ENCODE measurements around the gene ADAMTS14.

The ADAMTS14 gene

GRCh38 chr10:70705121-70705861 is 33.0 kb downstream of the ADAMTS14 start:
- TF ChIP-seq POLR2A (IDR thresholded peaks at IDR 0.05; ENCODE audit: low read length) (no peak), GATA1 (IDR thresholded peaks at IDR 0.05; ENCODE audit: low read depth, low read length) (no peak)
- no peak for DNase-seq

- TF ChIP-seq GATA1 (IDR thresholded peaks at IDR 0.05; ENCODE audit: low read depth, low read length): no peak
- TF ChIP-seq POLR2A (IDR thresholded peaks at IDR 0.05; ENCODE audit: low read length): no peak
- DNase-seq: no peak
Measured at GRCh38 chr10:70711177-70711576, 38.9 kb downstream of the ADAMTS14 start.

DNA sequence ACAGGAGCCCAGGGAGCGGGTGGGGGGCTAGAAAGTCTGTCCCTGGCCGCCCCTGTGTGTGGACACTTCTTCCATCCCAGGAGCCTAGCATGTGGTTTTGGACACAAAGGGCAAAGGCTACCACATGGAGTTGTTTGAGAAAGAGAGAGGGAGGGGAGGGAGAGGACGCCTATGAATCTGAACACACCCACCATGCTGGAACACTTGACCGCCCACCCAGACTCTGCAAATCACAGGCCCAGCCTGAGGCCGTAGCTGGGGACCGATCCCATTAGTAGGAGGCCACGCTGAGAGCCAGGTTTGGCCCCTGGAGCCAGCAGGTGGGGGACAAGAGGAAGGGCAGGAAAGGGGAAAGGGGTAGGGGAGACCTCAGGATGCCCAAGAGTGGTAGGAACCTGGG is 39.6 kb downstream of the ADAMTS14 start:
- DNase-seq: no peak
- TF ChIP-seq POLR2A (IDR thresholded peaks at IDR 0.05; ENCODE audit: low read length) (no peak), GATA1 (IDR thresholded peaks at IDR 0.05; ENCODE audit: low read depth, low read length) (no peak)

DNA sequence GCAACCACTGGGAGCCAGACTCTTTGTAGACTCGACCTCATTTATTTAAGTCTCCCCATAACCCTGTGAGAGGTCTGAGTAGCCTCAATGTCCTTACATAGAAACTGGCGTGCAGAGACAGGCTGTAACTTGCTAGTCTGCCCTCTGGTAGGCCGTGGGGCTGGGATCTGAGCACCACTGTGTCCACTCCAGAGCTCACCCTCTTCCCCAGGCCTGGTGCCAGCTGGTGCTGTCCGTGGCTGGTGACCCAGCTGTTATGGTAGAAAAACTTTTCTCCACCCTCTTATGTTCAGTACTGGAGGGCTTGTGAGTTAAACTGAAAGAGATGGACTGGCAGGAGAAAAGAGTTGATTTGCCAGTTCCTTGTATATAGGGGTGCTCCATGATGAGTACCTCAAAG is 41.9 kb downstream of the ADAMTS14 start:
- no peak for DNase-seq
- TF ChIP-seq POLR2A (IDR thresholded peaks at IDR 0.05; ENCODE audit: low read length): no peak
- TF ChIP-seq GATA1 (IDR thresholded peaks at IDR 0.05; ENCODE audit: low read depth, low read length): no peak

GRCh38 chr10:70714951-70715350 is 42.6 kb downstream of the ADAMTS14 start:
- DNase-seq: no peak

GRCh38 chr10:70715853-70716795 is 43.8 kb downstream of the ADAMTS14 start:
- no peak for TF ChIP-seq POLR2A (IDR thresholded peaks at IDR 0.05; ENCODE audit: low read length)
- no peak for TF ChIP-seq GATA1 (IDR thresholded peaks at IDR 0.05; ENCODE audit: low read depth, low read length)
- peak in 1 of 2 experiments; percentile 13 for DNase-seq

More at GRCh38 chr10:70714951-70715350, 42.6 kb downstream of the ADAMTS14 start:
- TF ChIP-seq POLR2A (IDR thresholded peaks at IDR 0.05; ENCODE audit: low read length): no peak
- no peak for TF ChIP-seq GATA1 (IDR thresholded peaks at IDR 0.05; ENCODE audit: low read depth, low read length)

GRCh38 chr10:70722820-70723424 is 50.6 kb downstream of the ADAMTS14 start:
- DNase-seq: peak in 1 of 2 experiments; percentile 23
- TF ChIP-seq GATA1 (IDR thresholded peaks at IDR 0.05; ENCODE audit: low read depth, low read length) (no peak), POLR2A (IDR thresholded peaks at IDR 0.05; ENCODE audit: low read length) (no peak)

GRCh38 chr10:70723771-70724170 is 51.5 kb downstream of the ADAMTS14 start:
- DNase-seq: no peak
- no peak for TF ChIP-seq POLR2A (IDR thresholded peaks at IDR 0.05; ENCODE audit: low read length)
- no peak for TF ChIP-seq GATA1 (IDR thresholded peaks at IDR 0.05; ENCODE audit: low read depth, low read length)

GRCh38 chr10:70726909-70727495 is 54.7 kb downstream of the ADAMTS14 start:
- no peak for DNase-seq
- TF ChIP-seq POLR2A (IDR thresholded peaks at IDR 0.05; ENCODE audit: low read length) (no peak), GATA1 (IDR thresholded peaks at IDR 0.05; ENCODE audit: low read depth, low read length) (no peak)

DNA sequence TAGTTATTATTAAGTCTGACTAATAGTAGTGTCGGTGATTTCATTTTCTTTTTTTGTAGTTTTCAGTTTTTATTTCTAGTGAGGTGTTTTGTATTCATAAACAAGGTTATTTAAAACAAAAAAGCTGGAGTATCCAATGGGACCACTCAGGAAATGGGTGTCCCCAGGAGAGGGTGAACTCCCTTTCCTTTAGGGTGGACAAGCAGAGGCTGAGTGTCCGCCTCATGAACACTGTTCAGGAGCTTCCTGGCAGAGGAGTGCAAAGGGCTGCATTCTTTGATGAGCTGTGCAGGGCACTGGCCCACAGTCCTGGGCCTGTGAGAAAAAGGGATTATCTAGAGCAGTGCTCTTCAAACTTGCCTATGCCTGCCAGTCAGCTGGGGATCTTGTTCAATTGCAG is 56.0 kb downstream of the ADAMTS14 start:
- no peak for DNase-seq
- TF ChIP-seq POLR2A (IDR thresholded peaks at IDR 0.05; ENCODE audit: low read length) (no peak), GATA1 (IDR thresholded peaks at IDR 0.05; ENCODE audit: low read depth, low read length) (no peak)

GRCh38 chr10:70729763-70730357 is 57.6 kb downstream of the ADAMTS14 start:
- TF ChIP-seq POLR2A (IDR thresholded peaks at IDR 0.05; ENCODE audit: low read length) (no peak), GATA1 (IDR thresholded peaks at IDR 0.05; ENCODE audit: low read depth, low read length) (no peak)
- DNase-seq: no peak

DNA sequence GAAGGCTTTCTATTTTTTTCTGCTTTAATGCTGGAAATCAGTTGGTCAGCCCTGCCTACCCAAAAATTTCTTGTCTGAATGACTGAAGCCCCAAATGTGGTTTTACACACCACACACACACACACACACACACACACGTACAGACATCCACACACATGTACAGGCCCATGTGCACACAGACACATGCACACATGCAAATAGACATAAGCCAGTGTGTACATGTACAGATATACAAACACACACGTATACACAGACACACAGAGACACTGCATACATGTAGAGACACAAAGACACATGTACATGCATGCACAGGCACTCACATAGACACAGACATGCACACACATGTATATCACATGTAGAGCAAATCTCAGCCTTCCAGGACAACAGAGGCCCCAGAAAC is 58.6 kb downstream of the ADAMTS14 start:
- TF ChIP-seq POLR2A (IDR thresholded peaks at IDR 0.05; ENCODE audit: low read length) (no peak), GATA1 (IDR thresholded peaks at IDR 0.05; ENCODE audit: low read depth, low read length) (no peak)
- DNase-seq: no peak

DNA sequence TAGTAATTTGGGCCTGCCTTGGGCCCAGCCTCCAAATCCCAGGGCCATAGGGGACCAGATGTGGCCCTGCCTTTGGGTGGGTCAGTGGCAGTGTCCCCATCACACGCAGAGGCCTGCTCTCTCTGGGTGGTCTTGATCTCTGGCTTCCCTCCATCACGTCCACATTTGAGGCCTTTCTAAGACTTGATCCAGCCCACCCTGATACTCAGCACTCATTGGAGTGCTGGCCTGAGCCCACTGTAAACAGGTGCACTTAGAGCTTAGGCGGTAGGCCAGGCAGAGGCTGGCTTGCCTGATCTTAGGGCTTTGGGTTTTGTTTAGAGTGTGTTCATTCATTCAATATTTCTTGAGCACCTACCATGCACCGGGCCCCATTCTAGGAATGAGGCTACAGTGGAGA is 60.3 kb downstream of the ADAMTS14 start:
- TF ChIP-seq GATA1 (IDR thresholded peaks at IDR 0.05; ENCODE audit: low read depth, low read length) (no peak), POLR2A (IDR thresholded peaks at IDR 0.05; ENCODE audit: low read length) (no peak)
- no peak for DNase-seq

Data from erythroblast (primary cell).